Mesendoderm (in vitro differentiated cells): Measurements from ENCODE around the gene POP7.
A peak's percentile ranks its signal among the peaks of the same experiment; 100 is the strongest.

Experiments
- DNase-seq: peaks from one replicate; pipeline ENCODE4 v3.0.0; 2013
- H2AK5ac ChIP-seq: 2 replicates; pipeline ENCODE4 v1.6.1; 2013; ENCODE audit warnings: low read length, inconsistent platforms
- H2BK120ac ChIP-seq: 2 replicates; pipeline ENCODE4 v1.6.1; 2013; ENCODE audit warnings: low read depth, mild to moderate bottlenecking, low read length, moderate library complexity, mixed read lengths
- H2BK15ac ChIP-seq: replicated peaks from 2 replicates; pipeline ENCODE4 v1.6.1; 2013; ENCODE audit warnings: low read depth, mild to moderate bottlenecking, moderate library complexity
- H2BK5ac ChIP-seq: 2 replicates; pipeline ENCODE4 v1.6.1; 2013; ENCODE audit warnings: low read length, inconsistent platforms
- H3K18ac ChIP-seq: 2 replicates; pipeline ENCODE4 v1.6.1; 2013; ENCODE audit warnings: mild to moderate bottlenecking, low read length, mixed read lengths
- H3K23ac ChIP-seq: one replicate; pipeline ENCODE4 v1.6.1; 2013; ENCODE audit warnings: low read length
- H3K27ac ChIP-seq: 2 replicates; pipeline ENCODE4 v1.5.1; 2013; ENCODE audit warnings: low read depth, mild to moderate bottlenecking, inconsistent platforms, low read length, moderate library complexity
- H3K27me3 ChIP-seq: 2 replicates; pipeline ENCODE4 v1.6.1; 2013; ENCODE audit warnings: low read length, control low read depth, mild to moderate bottlenecking, inconsistent platforms; ENCODE audit not compliant: insufficient read depth, poor library complexity
- H3K36me3 ChIP-seq: 2 replicates; pipeline ENCODE4 v1.6.1; 2013; ENCODE audit warnings: low read length, inconsistent platforms; ENCODE audit not compliant: control insufficient read depth, insufficient read depth
- H3K4ac ChIP-seq: one replicate; pipeline ENCODE4 v1.6.1; 2013; ENCODE audit warnings: low read depth, mild to moderate bottlenecking, low read length, moderate library complexity
- H3K4me1 ChIP-seq: 2 replicates; pipeline ENCODE4 v1.6.1; 2013; ENCODE audit warnings: low read depth, low read length, inconsistent platforms; ENCODE audit not compliant: control insufficient read depth
- H3K4me2 ChIP-seq: 2 replicates; pipeline ENCODE4 v1.6.1; 2013; ENCODE audit warnings: low read length
- H3K4me3 ChIP-seq: 2 replicates; pipeline ENCODE4 v1.5.1; 2013; ENCODE audit warnings: mild to moderate bottlenecking, low read length
- H3K56ac ChIP-seq: one replicate; pipeline ENCODE4 v1.6.1; 2013; ENCODE audit warnings: low read length
- H3K79me1 ChIP-seq: 2 replicates; pipeline ENCODE4 v1.6.1; 2013; ENCODE audit warnings: low read length, inconsistent platforms
- H3K79me2 ChIP-seq: 2 replicates; pipeline ENCODE4 v1.6.1; 2013; ENCODE audit warnings: mild to moderate bottlenecking, low read length; ENCODE audit not compliant: control insufficient read depth, insufficient read depth
- H3K9ac ChIP-seq: 2 replicates; pipeline ENCODE4 v1.6.1; 2013; ENCODE audit warnings: low read length, inconsistent platforms
- H4K5ac ChIP-seq: one replicate; pipeline ENCODE4 v1.6.1; 2013; ENCODE audit warnings: low read length
- H4K8ac ChIP-seq: one replicate; pipeline ENCODE4 v1.6.1; 2013; ENCODE audit warnings: low read depth, mild to moderate bottlenecking, control low read depth, low read length, moderate library complexity
- WGBS: extraction: QIAGEN DNeasy Blood & Tissue Kit; methylation state at CpG from one replicate; pipeline ENCODE4 v1.1.7; 2013; ENCODE audit warnings: low lambda C conversion rate, missing lambda C conversion rate; ENCODE audit not compliant: insufficient coverage; ENCODE audit errors: extremely low coverage; 5-methylcytosine and 5-hydroxymethylcytosine counted together

Gene POP7

DNA sequence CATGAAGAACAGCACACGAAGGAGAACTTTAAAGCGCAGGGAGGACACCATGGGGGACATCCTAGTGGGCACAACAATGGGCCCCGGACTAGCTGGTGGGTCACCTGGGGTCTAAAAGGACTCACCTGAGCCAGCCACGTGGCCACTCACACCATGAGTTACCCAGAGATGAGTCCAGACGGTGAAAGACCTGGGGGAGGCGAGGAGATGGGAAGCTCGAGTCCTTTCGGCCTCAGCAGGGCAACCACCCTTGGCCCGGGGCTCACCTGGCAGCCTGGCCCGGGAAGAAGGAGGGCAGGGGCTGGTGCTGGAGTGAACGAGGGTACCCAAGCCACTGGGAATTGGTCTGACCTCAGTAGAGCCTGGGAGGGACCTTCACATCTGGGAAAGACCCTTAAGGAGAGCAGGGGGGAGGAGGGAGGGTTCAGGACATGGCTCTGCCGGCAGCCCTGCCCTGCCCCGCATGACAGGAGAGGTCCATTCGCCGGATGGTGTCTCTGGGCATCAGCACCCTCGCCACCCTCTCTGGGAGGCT is 17.5 kb upstream of the POP7 start:
- Histone ChIP-seq H3K56ac (no peak overlapping the region), H3K79me2 (peaks cover 43% of the 10 kb centered on the region), H3K27me3 (no peaks in the 10 kb centered on the region), H2AK5ac (no peak overlapping the region), H3K18ac (no peak overlapping the region), H3K36me3 (peaks cover 11% of the 10 kb centered on the region), H3K4me3 (no peak overlapping the region), H3K9ac (no peak overlapping the region), H4K5ac (no peak overlapping the region), H3K23ac (no peak overlapping the region), H2BK5ac (no peak overlapping the region), H2BK15ac (no peak overlapping the region), H3K4me1 (peaks cover 7% of the 10 kb centered on the region), H3K79me1 (peaks cover 24% of the 10 kb centered on the region), H3K4ac (no peak overlapping the region), H2BK120ac (no peak overlapping the region), H4K8ac (no peak overlapping the region), H3K27ac (no peak overlapping the region), H3K4me2 (no peak overlapping the region)
- DNase-seq: no peak
- no CpG with 5 or more reads among the region's 16 CpGs for WGBS

DNA sequence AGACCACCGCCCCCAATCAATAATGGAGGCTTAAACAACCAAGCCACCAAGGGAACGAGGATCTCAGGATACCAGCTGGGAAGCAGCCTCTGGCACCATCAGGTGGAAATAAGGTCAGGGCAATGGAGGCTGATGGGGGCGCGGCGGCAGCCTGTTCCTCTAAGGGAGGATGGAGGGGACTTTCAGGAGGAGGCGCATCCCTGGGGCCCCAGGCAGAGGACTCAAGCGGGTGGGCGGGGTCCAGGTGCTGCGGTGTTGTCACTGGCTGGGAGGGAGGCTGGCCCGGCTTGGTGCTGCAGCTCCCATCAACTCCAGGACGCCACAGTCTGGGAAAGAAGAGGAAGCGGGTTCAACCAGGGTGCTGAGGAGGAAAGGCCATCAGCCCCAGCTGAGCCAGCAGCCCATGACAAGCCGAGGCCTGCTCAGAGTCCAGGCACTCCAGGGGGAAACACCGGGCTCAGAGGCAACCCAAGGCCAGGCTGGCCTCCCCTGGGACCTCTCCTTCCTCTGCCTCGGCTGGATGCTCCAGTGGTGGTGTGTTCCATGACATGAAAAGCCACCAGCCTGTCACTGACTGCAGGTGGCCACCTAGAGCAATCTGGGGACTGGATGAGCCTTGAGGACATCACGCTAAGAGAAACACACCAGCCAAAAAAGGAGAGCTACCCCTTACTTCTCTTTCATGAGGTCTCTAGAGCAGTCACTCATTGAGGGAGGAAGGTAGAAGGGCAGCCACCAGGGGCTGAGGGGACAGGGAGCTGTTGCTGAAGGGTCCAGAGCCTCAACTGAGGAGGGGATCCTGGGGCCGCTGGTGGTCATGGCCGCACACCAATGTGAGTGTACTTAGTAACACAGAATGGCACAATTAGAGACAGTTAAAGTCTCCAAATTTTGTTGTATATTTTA is 16.4 kb upstream of the POP7 start:
- Histone ChIP-seq H3K9ac (no peak overlapping the region), H2AK5ac (no peak overlapping the region), H3K4me2 (no peak overlapping the region), H3K79me1 (peaks cover 24% of the 10 kb centered on the region), H3K79me2 (peaks cover 45% of the 10 kb centered on the region), H3K27me3 (no peaks in the 10 kb centered on the region), H3K4ac (no peak overlapping the region), H3K27ac (no peak overlapping the region), H3K23ac (no peak overlapping the region), H2BK120ac (no peak overlapping the region), H4K8ac (no peak overlapping the region), H3K4me1 (peaks cover 7% of the 10 kb centered on the region), H2BK5ac (no peak overlapping the region), H3K18ac (no peak overlapping the region), H3K4me3 (no peak overlapping the region), H2BK15ac (no peak overlapping the region), H3K56ac (no peak overlapping the region), H3K36me3 (peaks cover 10% of the 10 kb centered on the region), H4K5ac (no peak overlapping the region)
- no CpG with 5 or more reads among the region's 18 CpGs for WGBS
- DNase-seq: no peak

GRCh38 chr7:100691676-100692577 is 14.0 kb upstream of the POP7 start:
- Histone ChIP-seq H2AK5ac (no peak overlapping the region), H3K9ac (peak overlapping the region; percentile 95), H2BK15ac (no peak overlapping the region), H3K18ac (no peak overlapping the region), H2BK120ac (no peak overlapping the region), H3K4me2 (peak overlapping the region; percentile 71), H3K4ac (no peak overlapping the region), H4K5ac (no peak overlapping the region), H3K27me3 (no peaks in the 10 kb centered on the region), H3K79me1 (peaks cover 24% of the 10 kb centered on the region), H3K4me3 (peak overlapping the region; percentile 14), H3K56ac (peak overlapping the region; percentile 93), H2BK5ac (no peak overlapping the region), H3K4me1 (peaks cover 7% of the 10 kb centered on the region), H3K36me3 (peaks cover 4% of the 10 kb centered on the region), H3K27ac (no peak overlapping the region), H4K8ac (no peak overlapping the region), H3K79me2 (peaks cover 45% of the 10 kb centered on the region), H3K23ac (no peak overlapping the region)
- WGBS: no CpG with 5 or more reads among the region's 28 CpGs
- peak; percentile 92 for DNase-seq

GRCh38 chr7:100692578-100692961 is 13.4 kb upstream of the POP7 start:
- Histone ChIP-seq H3K36me3 (peaks cover 4% of the 10 kb centered on the region), H3K18ac (no peak overlapping the region), H3K23ac (no peak overlapping the region), H3K4ac (no peak overlapping the region), H4K5ac (no peak overlapping the region), H2BK120ac (no peak overlapping the region), H3K79me2 (peaks cover 45% of the 10 kb centered on the region), H3K9ac (peak overlapping the region; percentile 95), H3K56ac (peak overlapping the region; percentile 93), H3K4me2 (peak overlapping the region; percentile 71), H2BK5ac (no peak overlapping the region), H3K79me1 (peaks cover 24% of the 10 kb centered on the region), H3K27me3 (no peaks in the 10 kb centered on the region), H2BK15ac (no peak overlapping the region), H3K4me3 (no peak overlapping the region), H3K4me1 (peaks cover 7% of the 10 kb centered on the region), H4K8ac (no peak overlapping the region), H3K27ac (no peak overlapping the region), H2AK5ac (no peak overlapping the region)
- no peak for DNase-seq
- WGBS: no CpG with 5 or more reads among the region's 6 CpGs

DNA sequence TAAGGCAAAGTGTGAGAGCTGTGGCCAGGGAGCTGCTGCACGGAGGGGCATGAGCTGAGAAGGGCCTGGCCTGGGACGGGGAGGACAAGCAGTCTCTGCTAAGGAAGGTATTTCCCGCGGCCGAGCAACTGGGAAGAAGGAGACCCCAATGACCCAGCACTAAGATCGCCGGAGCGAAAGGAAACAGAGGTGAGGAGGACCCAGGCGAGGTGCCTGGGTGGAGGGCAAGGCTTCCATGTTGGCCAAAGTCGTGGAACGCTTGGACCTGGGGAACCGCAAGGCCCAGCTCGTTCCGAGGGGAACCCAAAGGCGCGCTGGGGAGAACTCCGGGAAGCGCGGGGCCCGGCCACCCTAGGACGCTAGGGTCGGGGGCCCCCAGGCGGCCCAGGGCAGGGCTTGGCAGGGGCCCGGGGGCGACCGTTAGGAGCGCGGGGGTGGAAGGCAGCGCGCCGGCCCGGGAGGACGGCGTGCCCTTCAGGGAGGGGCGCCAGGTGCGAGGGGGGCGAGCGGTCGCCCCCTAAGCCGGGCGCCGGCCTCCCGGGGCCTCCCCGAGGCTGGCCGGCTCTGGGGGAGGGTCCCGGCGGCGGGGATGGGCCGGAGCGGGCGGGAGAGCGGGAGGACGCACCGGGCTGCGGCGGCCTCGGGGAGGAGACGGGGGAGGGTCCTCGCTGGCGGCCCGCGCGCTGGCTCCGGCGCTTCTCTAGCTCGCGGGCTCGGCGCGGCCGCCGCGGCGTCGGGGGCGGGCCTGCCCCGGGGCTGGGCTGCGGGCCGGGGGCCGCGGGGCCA is 12.4 kb upstream of the POP7 start:
- H4K8ac ChIP-seq: peak overlapping the region; percentile 94
- H3K79me2 ChIP-seq: peaks cover 42% of the 10 kb centered on the region
- peaks cover 7% of the 10 kb centered on the region for H3K4me1 ChIP-seq
- peak overlapping the region; percentile 93 for H3K56ac ChIP-seq
- peak overlapping the region; percentile 96 for H3K4ac ChIP-seq
- DNase-seq: no peak
- H3K4me2 ChIP-seq: peak overlapping the region; percentile 71
- H3K18ac ChIP-seq: peak overlapping the region; percentile 88
- peak overlapping the region; percentile 76 for H3K4me3 ChIP-seq
- H2BK5ac ChIP-seq: no peak overlapping the region
- no peaks in the 10 kb centered on the region for H3K36me3 ChIP-seq
- peak overlapping the region; percentile 72 for H3K23ac ChIP-seq
- no peak overlapping the region for H4K5ac ChIP-seq
- H3K79me1 ChIP-seq: peaks cover 21% of the 10 kb centered on the region
- no peak overlapping the region for H2BK15ac ChIP-seq
- peak overlapping the region; percentile 95 for H3K9ac ChIP-seq
- no peaks in the 10 kb centered on the region for H3K27me3 ChIP-seq
- H2BK120ac ChIP-seq: peak overlapping the region; percentile 82
- H3K27ac ChIP-seq: peak overlapping the region; percentile 81
- H2AK5ac ChIP-seq: no peak overlapping the region
- WGBS: no CpG with 5 or more reads among the region's 81 CpGs
